Lung (tissue), 12 donors: Measurements from ENCODE around the gene CDKAL1. TPM values are rescaled to one million over a fixed set of nuclear protein-coding genes. Genes with fewer than 3 reads are reported as not detected.

ENCODE experiments used
- ATAC-seq: fragments of 200-7000 bp; cut with Tn5 transposase; one replicate; pipeline ENCODE4 v1.9.1; 2020; ENCODE audit warnings: moderate number of reproducible peaks; ENCODE audit not compliant: insufficient read depth, low FRiP score
- DNase-seq, 3 donors: peaks; one replicate each; pipeline ENCODE4 v3.0.0-alpha.2; 2013 to 2017
- H3K27ac ChIP-seq, 2 donors: one replicate each; pipeline ENCODE4 v1.5.1; 2013; ENCODE audit warnings: mild to moderate bottlenecking in 2 of 2, moderate library complexity in 2 of 2, control low read depth in 1 of 2, inconsistent platforms in 1 of 2, low read depth in 1 of 2, low read length in 1 of 2
- H3K27me3 ChIP-seq, 3 donors: one replicate each; pipeline ENCODE4 v1.5.1; 2013; ENCODE audit warnings: low read length in 2 of 3; ENCODE audit not compliant: control insufficient read depth in 3 of 3, insufficient read depth in 3 of 3
- H3K36me3 ChIP-seq, 4 donors: one replicate each; pipeline ENCODE4 v1.5.1; 2013; ENCODE audit warnings: low read length in 4 of 4, mild to moderate bottlenecking in 1 of 4, moderate library complexity in 1 of 4; ENCODE audit not compliant: control insufficient read depth in 4 of 4, insufficient read depth in 4 of 4
- H3K4me1 ChIP-seq, 5 donors: one replicate each; pipeline ENCODE4 v1.5.1; 2013; ENCODE audit warnings: low read length in 5 of 5, mild to moderate bottlenecking in 2 of 5, moderate library complexity in 1 of 5; ENCODE audit not compliant: control insufficient read depth in 5 of 5, insufficient read depth in 5 of 5
- H3K4me3 ChIP-seq: one replicate; pipeline ENCODE4 v1.5.1; 2013; ENCODE audit warnings: mild to moderate bottlenecking, control low read depth, moderate library complexity
- H3K9ac ChIP-seq, 2 donors: one replicate each; pipeline ENCODE4 v1.5.1; 2013; ENCODE audit warnings: low read length in 2 of 2, control low read depth in 1 of 2; ENCODE audit not compliant: insufficient read depth in 1 of 2
- H3K9me3 ChIP-seq, 4 donors: one replicate each; pipeline ENCODE4 v1.5.1; 2013; ENCODE audit warnings: low read length in 3 of 4, mild to moderate bottlenecking in 1 of 4, moderate library complexity in 1 of 4; ENCODE audit not compliant: control insufficient read depth in 4 of 4, insufficient read depth in 3 of 4
- CTCF ChIP-seq: IDR thresholded peaks from 2 replicates; pipeline ENCODE4 v1.5.1; 2012; ENCODE audit warnings: mild to moderate bottlenecking; ENCODE audit errors: control extremely low read depth, extremely low read depth
- WGBS, 2 donors: extraction: QIAGEN DNeasy Blood & Tissue Kit; methylation state at CpG; one replicate each; pipeline ENCODE4 v1.1.7; 2013; 5-methylcytosine and 5-hydroxymethylcytosine counted together
- polyA plus RNA-seq, 2 donors: library from polyadenylated mRNA; stranded (reverse); fragments of 200-250 nt; gene quantifications; one replicate each; pipeline ENCODE4 v1.2.1, GENCODE V29; 2013
- total RNA-seq, 2 donors: library from RNA; depleted of rRNA in 1 of 2; stranded (reverse); fragments of >200 nt in 1 of 2; gene quantifications; one replicate each; pipeline ENCODE4 v1.2.1, GENCODE V29; 2014 to 2021
- donor health status: control.
- donor health status: control.
- donor health status: Bipolar disorder and iron deficiency.
- donor health status: healthy.
- donor health status: DM: yes; HTN: yes; CAD: no.

Gene CDKAL1
- total and polyA plus RNA-seq, 4 donors: 4.0 to 39.0 (median 10.0) TPM

GRCh38 chr6:20490591-20490990, 43.7 kb upstream of the CDKAL1 start:
- 97 to 98% methylated on average over 6 of the region's 6 CpGs for WGBS, 2 donors
- Histone ChIP-seq H3K9ac (no peak overlapping the region), H3K36me3 (peaks cover 0 to 17% (median 11%) of the 10 kb centered on the region in 4 donors), H3K9me3 (no peaks in the 10 kb centered on the region), H3K27me3 (no peaks in the 10 kb centered on the region), H3K4me3 (no peak overlapping the region), H3K27ac (no peak overlapping the region), H3K4me1 (no peaks in the 10 kb centered on the region)
- DNase-seq (no peak), ATAC-seq (no peak)
- TF ChIP-seq CTCF: no peak

GRCh38 chr6:20492099-20492498, 42.2 kb upstream of the CDKAL1 start:
- 87 to 92% methylated on average over 2 of the region's 2 CpGs for WGBS, 2 donors
- H3K9me3 ChIP-seq: no peaks in the 10 kb centered on the region
- no peak for TF ChIP-seq CTCF
- H3K4me3 ChIP-seq: no peak overlapping the region
- no peak overlapping the region for H3K27ac ChIP-seq
- H3K4me1 ChIP-seq: no peaks in the 10 kb centered on the region
- no peak overlapping the region for H3K9ac ChIP-seq
- ATAC-seq: no peak
- no peak for DNase-seq
- no peaks in the 10 kb centered on the region for H3K27me3 ChIP-seq
- peaks cover 0 to 11% (median 11%) of the 10 kb centered on the region in 4 donors for H3K36me3 ChIP-seq

- ATAC-seq: no peak
- Histone ChIP-seq H3K9me3 (peaks cover 0 to 2% (median 0%) of the 10 kb centered on the region in 4 donors), H3K27me3 (no peaks in the 10 kb centered on the region), H3K27ac (no peak overlapping the region), H3K4me1 (peaks cover 0 to 1% (median 0%) of the 10 kb centered on the region in 5 donors), H3K36me3 (no peaks in the 10 kb centered on the region), H3K9ac (no peak overlapping the region), H3K4me3 (no peak overlapping the region)
- DNase-seq: no peak
- no peak for TF ChIP-seq CTCF
- 58 to 61% methylated on average over 8 of the region's 8 CpGs for WGBS, 2 donors
Observed at GRCh38 chr6:20497216-20498040, 36.8 kb upstream of the CDKAL1 start.
